A673 (cell line): ENCODE data around the gene COQ8B.

Experiments used
- CTCF ChIP-seq: fragments of 300-800, 200-600 bp; sonication (generic); conservative IDR thresholded peaks from 2 replicates; pipeline ENCODE4 v1.5.1; 2017; ENCODE audit warnings: low read depth, mild to moderate bottlenecking, antibody characterized with exemption, low read length, moderate library complexity, mixed read lengths
- EZH2 ChIP-seq: fragments of 200-600 bp; sonication (generic); IDR thresholded peaks from 2 replicates; pipeline ENCODE4 v1.6.1; 2017; ENCODE audit warnings: borderline replicate concordance, low read depth, mild to moderate bottlenecking, mixed read lengths, antibody characterized with exemption, low read length; ENCODE audit not compliant: poor library complexity, severe bottlenecking

GRCh38 chr19:40661616-40662015 lies 55.1 kb downstream of the COQ8B start:
- no peak for TF ChIP-seq CTCF
- no peak for TF ChIP-seq EZH2
